H9 (cell line): ENCODE measurements around the gene RBBP4. TPM values are rescaled to one million over a fixed set of nuclear protein-coding genes. Genes with fewer than 3 reads are reported as not detected.

Experiments
- DNase-seq: peaks from one replicate; pipeline ENCODE4 v3.0.0-alpha.2; 2017
- H2AFZ ChIP-seq: one replicate; pipeline ENCODE4 v1.6.1; 2013; ENCODE audit warnings: mild to moderate bottlenecking, low read length, control low read depth, moderate library complexity
- H2AK5ac ChIP-seq: 2 replicates; pipeline ENCODE4 v1.6.1; 2013; ENCODE audit warnings: low read length, control low read depth, mixed read lengths; ENCODE audit not compliant: insufficient read length
- H2BK120ac ChIP-seq: one replicate; pipeline ENCODE4 v1.6.1; 2013; ENCODE audit warnings: low read depth, mild to moderate bottlenecking, low read length, control low read depth, inconsistent platforms; ENCODE audit not compliant: poor library complexity, severe bottlenecking
- H2BK12ac ChIP-seq: 2 replicates; pipeline ENCODE4 v1.6.1; 2013; ENCODE audit warnings: low read length, control low read depth, mixed read lengths, low read depth; ENCODE audit not compliant: insufficient read length
- H2BK15ac ChIP-seq: 2 replicates; pipeline ENCODE4 v1.6.1; 2013; ENCODE audit warnings: low read depth, low read length, control low read depth
- H2BK20ac ChIP-seq: one replicate; pipeline ENCODE4 v1.6.1; 2013; ENCODE audit warnings: low read depth, mild to moderate bottlenecking, low read length, control low read depth, inconsistent platforms; ENCODE audit not compliant: poor library complexity, severe bottlenecking
- H2BK5ac ChIP-seq: 2 replicates; pipeline ENCODE4 v1.6.1; 2013; ENCODE audit warnings: low read length, control low read depth, mixed read lengths; ENCODE audit not compliant: insufficient read length
- H3K14ac ChIP-seq: 2 replicates; pipeline ENCODE4 v1.6.1; 2013; ENCODE audit warnings: low read length, control low read depth; ENCODE audit not compliant: insufficient read depth
- H3K18ac ChIP-seq: 2 replicates; pipeline ENCODE4 v1.6.1; 2013; ENCODE audit warnings: low read depth, mild to moderate bottlenecking, mixed read lengths, low read length, control low read depth; ENCODE audit not compliant: insufficient read length
- H3K23ac ChIP-seq: 2 replicates; pipeline ENCODE4 v1.6.1; 2013; ENCODE audit warnings: low read length, control low read depth, mixed read lengths, low read depth; ENCODE audit not compliant: insufficient read length
- H3K23me2 ChIP-seq: 2 replicates; pipeline ENCODE4 v1.6.1; 2013; ENCODE audit warnings: low read depth, mild to moderate bottlenecking, mixed read lengths, low read length, control low read depth; ENCODE audit not compliant: insufficient read length, poor library complexity, severe bottlenecking
- H3K27ac ChIP-seq: 2 replicates; pipeline ENCODE4 v1.5.1; 2013; ENCODE audit warnings: low read length, control low read depth, mixed read lengths, low read depth; ENCODE audit not compliant: insufficient read length
- H3K27me3 ChIP-seq: 2 replicates; pipeline ENCODE4 v1.6.1; 2013; ENCODE audit warnings: low read length, control low read depth, inconsistent platforms; ENCODE audit not compliant: insufficient read depth
- H3K4ac ChIP-seq: 2 replicates; pipeline ENCODE4 v1.6.1; 2013; ENCODE audit warnings: low read depth, mild to moderate bottlenecking, control low read depth, inconsistent platforms, low read length, moderate library complexity
- H3K4me1 ChIP-seq: 2 replicates; pipeline ENCODE4 v1.6.1; 2013; ENCODE audit warnings: low read length, control low read depth, inconsistent platforms; ENCODE audit not compliant: insufficient read depth
- H3K4me2 ChIP-seq: 2 replicates; pipeline ENCODE4 v1.6.1; 2013; ENCODE audit warnings: low read length, control low read depth, mixed read lengths; ENCODE audit not compliant: insufficient read length, insufficient read depth
- H3K56ac ChIP-seq: 2 replicates; pipeline ENCODE4 v1.6.1; 2013; ENCODE audit warnings: low read depth, mild to moderate bottlenecking, mixed read lengths, low read length, control low read depth; ENCODE audit not compliant: insufficient read length
- H3K79me1 ChIP-seq: 2 replicates; pipeline ENCODE4 v1.6.1; 2013; ENCODE audit warnings: low read depth, mild to moderate bottlenecking, moderate library complexity, low read length, control low read depth, inconsistent platforms; ENCODE audit not compliant: insufficient read depth, poor library complexity, severe bottlenecking
- H3K79me2 ChIP-seq: 2 replicates; pipeline ENCODE4 v1.6.1; 2013; ENCODE audit warnings: low read length, control low read depth, inconsistent platforms; ENCODE audit not compliant: insufficient read depth
- H3K9ac ChIP-seq: 2 replicates; pipeline ENCODE4 v1.6.1; 2013; ENCODE audit warnings: low read length, control low read depth, mixed read lengths; ENCODE audit not compliant: insufficient read length; ENCODE audit errors: extremely low read depth
- H3K9me3 ChIP-seq: one replicate; pipeline ENCODE4 v1.6.1; 2013; ENCODE audit warnings: low read depth, low read length, inconsistent platforms; ENCODE audit not compliant: control insufficient read depth
- H3T11ph ChIP-seq: one replicate; pipeline ENCODE4 v1.6.1; 2013; ENCODE audit warnings: mild to moderate bottlenecking, low read length, control low read depth, inconsistent platforms
- H4K20me1 ChIP-seq: one replicate; pipeline ENCODE4 v1.6.1; 2013; ENCODE audit not compliant: control insufficient read depth, insufficient read length, insufficient read depth
- H4K5ac ChIP-seq: 2 replicates; pipeline ENCODE4 v1.6.1; 2013; ENCODE audit warnings: low read depth, mild to moderate bottlenecking, mixed read lengths, low read length, control low read depth; ENCODE audit not compliant: insufficient read length
- H4K8ac ChIP-seq: replicated peaks from 2 replicates; pipeline ENCODE4 v1.6.1; 2013; ENCODE audit warnings: low read length, control low read depth, mixed read lengths, low read depth; ENCODE audit not compliant: insufficient read length
- H4K91ac ChIP-seq: 2 replicates; pipeline ENCODE4 v1.6.1; 2013; ENCODE audit warnings: low read depth, mild to moderate bottlenecking, moderate library complexity, mixed read lengths, low read length, control low read depth; ENCODE audit not compliant: insufficient read length
- H3K27ac Mint-ChIP-seq, 3 experiments: 2 replicates in 2 of 3; 3 replicates in 1 of 3; pipeline ENCODE4 v1.8.0; 2020 to 2021; ENCODE audit warnings: mixed read lengths in 3 of 3, mild to moderate bottlenecking in 1 of 3, moderate library complexity in 1 of 3
- H3K27me3 Mint-ChIP-seq: 2 replicates; pipeline ENCODE4 v1.8.0; 2021; ENCODE audit warnings: low read depth, mild to moderate bottlenecking, moderate library complexity, mixed read lengths
- H3K36me3 Mint-ChIP-seq, 3 experiments: 2 replicates in 2 of 3; 3 replicates in 1 of 3; pipeline ENCODE4 v1.8.0; 2020 to 2021; ENCODE audit warnings: low read depth in 3 of 3, mixed read lengths in 3 of 3; ENCODE audit not compliant: insufficient read depth in 1 of 3
- H3K4me1 Mint-ChIP-seq, 2 experiments: 2 replicates each; pipeline ENCODE4 v1.8.0; 2020; ENCODE audit warnings: mixed read lengths in 2 of 2
- H3K4me3 Mint-ChIP-seq, 2 experiments: 2 replicates in 1 of 2; 3 replicates in 1 of 2; pipeline ENCODE4 v1.8.0; 2020 to 2021; ENCODE audit warnings: mild to moderate bottlenecking in 2 of 2, mixed read lengths in 2 of 2, moderate library complexity in 1 of 2
- H3K9me3 Mint-ChIP-seq, 2 experiments: 2 replicates in 1 of 2; 3 replicates in 1 of 2; pipeline ENCODE4 v1.8.0; 2020; ENCODE audit warnings: mild to moderate bottlenecking in 2 of 2, mixed read lengths in 2 of 2, moderate library complexity in 1 of 2
- CTCF ChIP-seq: fragments of 200-600 bp; sonication (generic); conservative IDR thresholded peaks from 3 replicates; pipeline ENCODE4 v1.8.0; 2021; ENCODE audit warnings: antibody characterized with exemption, mild to moderate bottlenecking
- WGBS: extraction: QIAGEN DNeasy Blood & Tissue Kit; methylation state at CpG from one replicate; pipeline ENCODE4 v1.1.7; 2013; ENCODE audit warnings: missing lambda C conversion rate, low lambda C conversion rate, mixed read lengths; ENCODE audit not compliant: insufficient read length; ENCODE audit errors: extremely low coverage; 5-methylcytosine and 5-hydroxymethylcytosine counted together
- total RNA-seq: library from RNA; stranded (reverse); gene quantifications from 2 replicates; pipeline ENCODE4 v1.2.1, GENCODE V29; 2021

The RBBP4 gene
- total RNA-seq, 1 experiment from 2014 or later, result 416 TPM

- TF ChIP-seq CTCF, result no peak
- DNase-seq, result no peak
- no peak overlapping the region for H3K27ac Mint-ChIP-seq
- Histone ChIP-seq H3K79me2 (peaks cover 7% of the 10 kb centered on the region; the same call in 1 of the 2 replicates), H3K56ac (no peak overlapping the region), H3K27me3 (no peaks in the 10 kb centered on the region), H3K9me3 (no peaks in the 10 kb centered on the region), H2AFZ (no peak overlapping the region), H3K14ac (no peak overlapping the region), H2BK12ac (no peak overlapping the region), H2BK5ac (no peak overlapping the region), H3K9ac (no peak overlapping the region), H3K27ac (no peak overlapping the region), H3T11ph (no peak overlapping the region), H3K23ac (no peak overlapping the region), H3K4me1 (no peaks in the 10 kb centered on the region), H2AK5ac (no peak overlapping the region), H2BK15ac (no peak overlapping the region), H3K23me2 (no peaks in the 10 kb centered on the region), H2BK20ac (no peak overlapping the region), H3K4ac (no peak overlapping the region), H4K8ac (no peak overlapping the region), H2BK120ac (no peak overlapping the region), H4K91ac (no peak overlapping the region), H4K20me1 (no peaks in the 10 kb centered on the region), H3K79me1 (no peaks in the 10 kb centered on the region), H3K18ac (no peak overlapping the region), H3K4me2 (no peak overlapping the region), H4K5ac (no peak overlapping the region)
- H3K4me1 Mint-ChIP-seq, result peaks cover 7 to 10% of the 10 kb centered on the region in 2 experiments
- H3K4me3 Mint-ChIP-seq, result no peak overlapping the region
- WGBS, result no CpG with 5 or more reads among the region's 1 CpG
- peaks cover 68 to 92% (median 90%) of the 10 kb centered on the region in 3 experiments; a peak in 6 of 7 replicates for H3K36me3 Mint-ChIP-seq
- H3K27me3 Mint-ChIP-seq, result no peaks in the 10 kb centered on the region
- no peaks in the 10 kb centered on the region for H3K9me3 Mint-ChIP-seq
Observed at GRCh38 chr1:32659581-32659980, 8.6 kb downstream of the RBBP4 start.
